Adrenal gland (tissue), 5 donors: ENCODE measurements around the gene URM1.

Experiments
- CTCF ChIP-seq, 6 experiments: fragments of 450-650 bp in 4 of 6; fragments of 200-600 bp in 2 of 6; sonication (generic) in 1 of 6; IDR thresholded peaks; 1 replicate in 5 of 6; 2 replicates in 1 of 6; pipeline versions ENCODE4 v1.5.1 to v1.8.0; 2016 to 2021; ENCODE audit warnings: antibody characterized with exemption in 6 of 6, mild to moderate bottlenecking in 2 of 6, moderate library complexity in 1 of 6
- POLR2A ChIP-seq, 2 donors: fragments of 450-650 bp; IDR thresholded peaks; one replicate each; pipeline ENCODE4 v1.6.1; 2017; ENCODE audit warnings: antibody characterized with exemption in 2 of 2, mild to moderate bottlenecking in 2 of 2, moderate library complexity in 1 of 2
- donor health status: DM: no; HTN: no; CAD: no.

GRCh38 chr9:128404560-128404959, 33.4 kb downstream of the URM1 start:
- TF ChIP-seq CTCF (IDR thresholded peaks at IDR 0.05) (no peak), POLR2A (IDR thresholded peaks at IDR 0.05) (no peak)
